Head of caudate nucleus (tissue), 42 donors: ENCODE measurements around the gene TMEFF2.

ENCODE experiments used
- DNase-seq, 42 donors: peaks; one replicate each; pipeline versions ENCODE4 v3.0.0 to v3.0.0-alpha.2; 2020 to 2021; ENCODE audit warnings: mixed read lengths in 7 of 42
- intact Hi-C: fragments of 100-400 bp; cut with DNase I; formaldehyde crosslinking; loops from one replicate; pipeline ENCODE4 v1.15.0; 2022

The TMEFF2 gene

DNA sequence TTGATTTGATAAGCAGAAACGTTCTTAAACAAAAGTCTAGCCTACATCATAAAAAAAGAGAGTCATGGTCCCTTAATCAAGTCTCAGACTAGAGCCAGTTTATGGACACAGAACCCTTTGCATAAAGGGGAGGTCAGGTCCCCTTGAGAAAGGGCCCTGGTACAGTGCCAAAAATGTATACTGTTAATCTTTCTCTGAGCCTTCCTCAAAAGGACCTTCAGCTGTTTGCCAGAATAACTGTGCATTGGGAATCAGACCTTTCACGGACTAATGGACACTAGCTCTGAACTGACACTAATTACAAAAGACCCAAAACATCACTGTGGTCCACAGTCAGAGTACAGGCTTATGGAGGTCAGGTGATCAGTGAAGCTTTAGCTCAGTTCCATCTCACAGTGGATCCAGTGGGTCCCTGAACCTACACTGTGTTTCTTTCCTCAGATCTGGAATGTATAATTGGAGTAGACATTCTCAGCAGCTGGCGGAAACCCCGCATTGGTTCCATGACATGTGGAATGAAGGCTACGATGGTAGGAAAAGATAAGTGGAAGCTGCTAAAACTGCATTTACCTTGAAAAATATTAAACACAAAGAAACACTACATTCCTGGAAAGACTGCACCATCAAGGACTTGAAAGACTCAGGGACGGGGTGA is 151.4 kb downstream of the TMEFF2 start:
- no peak for DNase-seq
- intact Hi-C loops: no loop called here

DNA sequence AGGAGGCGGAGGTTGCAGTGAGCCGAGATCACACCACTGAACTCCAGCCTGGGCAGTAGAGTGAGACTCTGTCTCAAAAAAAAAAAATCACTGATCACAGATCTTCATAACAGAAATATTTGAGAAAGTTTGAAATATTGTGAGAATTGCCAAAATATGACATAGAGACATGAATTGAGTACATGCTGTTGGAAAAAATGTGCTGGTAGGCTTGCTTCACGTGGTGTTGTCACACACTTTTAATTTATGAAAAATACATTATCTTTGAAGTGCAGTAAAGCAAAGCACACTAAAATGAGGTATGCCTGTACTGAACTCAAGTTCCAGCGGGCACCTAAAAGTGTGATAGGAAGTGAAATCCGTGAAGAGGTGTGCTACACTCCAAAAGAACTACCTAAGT is 152.6 kb downstream of the TMEFF2 start:
- intact Hi-C loops: no loop called here
- DNase-seq: no peak

DNA sequence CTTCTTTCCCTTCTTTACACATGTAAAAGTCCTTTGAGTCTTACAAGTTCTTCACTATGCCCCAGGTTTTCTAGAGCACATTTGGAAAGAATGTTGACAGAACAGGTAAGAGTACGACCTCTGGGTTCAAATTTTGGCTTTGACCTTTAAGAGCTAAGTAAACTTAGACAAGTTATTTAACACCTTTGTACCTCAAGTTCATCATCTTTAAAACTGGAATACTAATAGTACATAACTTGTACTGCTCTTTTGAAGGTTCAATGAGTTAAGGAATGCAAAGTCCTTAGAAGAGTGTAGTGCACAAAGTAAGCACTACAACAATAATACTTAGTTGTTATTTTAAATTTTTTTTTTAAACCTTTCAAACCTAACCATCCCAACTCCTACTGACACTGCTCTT is 156.6 kb downstream of the TMEFF2 start:
- intact Hi-C loops: no loop called here
- DNase-seq: no peak

DNA sequence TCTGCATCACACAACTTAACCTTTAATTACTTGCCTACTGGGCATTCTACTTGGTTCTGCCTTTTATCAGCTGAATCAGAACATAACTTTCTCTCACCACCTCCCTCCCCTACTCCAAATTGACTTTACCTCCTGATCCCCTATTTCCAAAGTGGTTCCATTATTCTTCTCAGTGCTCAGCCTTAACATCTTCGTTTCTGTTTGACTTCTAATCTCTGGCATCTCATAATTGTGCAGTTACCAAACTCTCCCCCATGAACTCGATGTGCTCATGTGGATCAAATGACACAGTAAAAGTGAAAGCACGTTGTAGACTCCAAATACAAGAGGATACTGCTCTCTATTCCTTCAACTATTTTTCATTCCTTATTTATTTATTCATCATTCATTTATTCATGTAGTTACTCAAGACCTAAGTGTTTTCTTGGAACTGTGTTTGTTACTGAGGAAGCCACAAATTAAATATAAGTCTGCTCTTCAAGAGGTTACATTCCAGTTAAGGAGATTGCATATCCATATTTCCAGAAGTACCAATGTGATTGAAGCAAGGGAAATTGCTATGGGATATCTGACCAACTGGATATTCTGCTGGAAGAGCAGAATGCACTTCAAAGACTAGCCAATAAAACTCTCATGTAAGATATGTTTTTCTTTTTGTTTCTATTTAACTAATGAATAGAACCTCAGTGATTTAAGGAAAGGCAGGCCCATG is 158.8 kb downstream of the TMEFF2 start:
- no peak for DNase-seq
- intact Hi-C loops: no loop called here

DNA sequence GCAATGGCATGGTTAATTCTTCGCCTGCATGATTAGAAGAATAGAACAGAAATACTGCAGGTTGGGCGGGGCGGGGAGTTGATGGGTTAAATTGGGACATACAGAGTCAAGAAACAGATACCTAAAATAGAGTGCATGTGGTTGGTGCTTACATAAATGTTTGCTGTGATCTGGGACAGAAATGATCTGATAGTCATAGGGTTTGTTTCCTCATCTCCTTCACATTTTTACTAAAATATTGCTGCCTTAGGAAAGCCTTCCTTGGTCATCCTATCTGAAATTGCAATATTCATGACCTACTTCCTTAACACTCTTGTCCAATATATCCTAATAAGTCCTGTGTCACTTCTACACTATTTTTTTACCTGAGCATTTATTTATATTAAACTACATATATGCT is 163.9 kb downstream of the TMEFF2 start:
- intact Hi-C loops: no loop called here
- no peak for DNase-seq

DNA sequence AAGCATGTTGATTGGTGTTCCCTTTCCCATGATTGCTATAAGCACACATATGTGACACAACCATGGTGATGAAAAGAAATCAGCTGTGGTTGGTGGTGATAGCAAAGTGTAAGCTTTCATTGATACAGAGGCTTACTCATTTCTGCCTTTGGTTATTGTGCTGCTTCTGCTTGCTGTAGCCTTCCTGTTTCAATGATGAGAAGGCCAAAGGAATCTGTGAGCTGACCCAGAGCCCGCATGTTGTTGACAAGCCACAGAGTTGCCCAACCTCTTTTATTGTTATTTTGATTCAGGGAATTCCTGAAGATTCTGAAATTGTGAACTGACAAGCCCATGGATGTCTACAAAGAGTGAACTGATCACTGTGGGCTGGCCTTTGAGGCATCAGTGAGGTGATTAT is 164.4 kb downstream of the TMEFF2 start:
- no peak for DNase-seq
- intact Hi-C loops: no loop called here

DNA sequence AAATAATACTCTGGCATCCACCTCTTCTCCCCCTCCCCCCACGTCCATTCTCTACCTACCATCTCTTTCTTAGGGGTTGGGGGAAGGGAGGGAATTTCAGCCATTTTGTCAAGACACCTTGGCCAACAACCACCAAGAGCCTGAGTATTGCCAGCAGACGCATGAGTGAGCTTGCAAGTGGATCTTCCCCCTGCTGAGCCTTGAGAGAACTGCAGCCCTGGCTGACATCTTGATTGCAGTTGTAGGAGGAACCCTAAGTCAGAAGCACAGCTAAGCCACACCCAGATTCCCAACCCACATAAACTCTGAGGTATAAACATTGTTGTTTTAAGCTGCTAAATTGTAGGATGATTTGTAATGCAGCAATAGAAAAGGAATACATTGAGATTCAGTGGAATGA is 165.6 kb downstream of the TMEFF2 start:
- intact Hi-C loops: no loop called here
- no peak for DNase-seq

DNA sequence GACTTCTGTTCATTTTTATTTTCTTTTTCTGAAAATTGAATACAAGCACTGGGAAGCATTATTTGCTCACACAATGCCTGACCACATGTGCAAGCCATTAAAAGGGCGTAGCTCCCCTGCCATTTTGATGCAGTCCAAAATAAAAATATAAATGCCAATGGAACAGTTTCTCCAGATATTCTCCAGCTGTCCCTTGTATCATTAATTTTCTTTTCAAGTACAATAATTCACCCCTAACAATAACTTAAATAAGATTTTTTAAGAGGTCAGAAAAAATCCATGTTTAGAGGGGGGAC is 168.0 kb downstream of the TMEFF2 start:
- DNase-seq: no peak
- intact Hi-C loops: no loop called here

DNA sequence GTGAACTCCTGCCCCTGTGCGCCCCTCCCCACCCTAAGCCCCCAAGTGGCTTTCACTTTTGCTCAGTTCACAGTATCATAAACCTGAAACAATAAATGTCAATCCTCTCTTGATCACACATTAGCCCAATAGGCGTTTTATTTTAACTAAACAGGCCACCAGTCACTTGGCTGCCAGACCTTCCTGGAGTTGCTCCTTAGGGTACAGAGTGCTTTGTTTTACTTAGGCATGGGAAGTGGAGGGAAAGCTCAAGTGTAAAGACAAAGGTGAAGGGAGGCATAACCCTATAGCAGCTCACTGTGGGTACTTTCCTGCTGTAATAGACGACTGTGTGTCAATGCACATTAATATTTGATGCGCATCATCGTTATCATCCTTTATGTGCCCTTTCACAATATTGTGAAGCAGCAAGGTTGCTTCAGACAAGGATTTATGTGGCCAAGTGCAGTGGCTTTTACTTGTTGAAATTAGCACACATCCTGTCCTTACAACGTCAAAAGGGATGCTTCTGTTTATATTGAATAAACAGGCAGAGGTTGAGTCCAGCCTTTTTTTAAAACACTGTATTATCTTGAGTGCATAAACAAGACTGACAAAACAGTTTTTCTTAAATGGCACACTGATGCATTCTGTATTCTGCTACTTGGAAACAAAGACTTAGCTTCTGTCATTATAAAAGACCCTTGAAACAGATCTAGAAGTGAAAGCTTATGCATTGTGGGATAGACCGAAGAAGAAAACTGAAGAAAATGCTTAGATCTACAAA is 168.5 kb downstream of the TMEFF2 start:
- intact Hi-C loops: no loop called here
- DNase-seq: no peak

DNA sequence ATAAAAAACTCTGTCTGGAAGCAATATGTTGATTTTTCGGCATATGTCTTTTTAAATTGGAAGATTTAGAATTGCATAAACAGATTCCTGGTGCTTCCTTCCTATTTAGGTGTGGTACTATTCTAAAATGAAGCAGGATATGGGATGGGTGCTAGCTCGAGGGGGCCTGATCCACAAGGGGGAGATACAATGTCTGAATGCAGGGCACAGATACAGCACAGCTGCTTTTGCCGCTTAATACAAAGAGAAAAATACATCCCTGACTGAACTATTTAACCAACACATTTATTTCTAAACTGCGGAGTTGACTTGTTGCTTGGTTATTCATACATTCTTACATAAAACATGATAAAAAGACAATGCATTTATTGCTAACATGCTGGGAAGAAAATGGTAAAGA is 169.1 kb downstream of the TMEFF2 start:
- intact Hi-C loops: no loop called here
- DNase-seq: no peak

DNA sequence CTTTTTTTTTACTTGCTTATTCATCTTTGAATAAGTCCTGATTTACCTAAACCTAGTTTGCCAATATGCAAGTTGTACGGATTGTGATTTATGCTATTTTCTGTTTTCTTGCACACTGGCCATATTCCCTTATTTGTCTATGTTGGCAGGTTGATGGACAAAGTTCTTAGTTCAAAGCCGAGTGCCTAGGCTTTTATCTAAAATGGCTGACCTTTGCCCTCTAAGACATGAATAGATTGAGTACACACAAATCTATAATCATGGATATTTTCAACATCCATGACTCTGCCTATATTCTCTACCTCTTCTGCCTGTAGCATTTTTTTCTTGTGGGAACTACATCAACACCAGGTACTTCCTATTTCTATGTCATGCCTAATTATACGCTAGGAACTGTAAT is 171.7 kb downstream of the TMEFF2 start:
- intact Hi-C loops: no loop called here
- DNase-seq: no peak

DNA sequence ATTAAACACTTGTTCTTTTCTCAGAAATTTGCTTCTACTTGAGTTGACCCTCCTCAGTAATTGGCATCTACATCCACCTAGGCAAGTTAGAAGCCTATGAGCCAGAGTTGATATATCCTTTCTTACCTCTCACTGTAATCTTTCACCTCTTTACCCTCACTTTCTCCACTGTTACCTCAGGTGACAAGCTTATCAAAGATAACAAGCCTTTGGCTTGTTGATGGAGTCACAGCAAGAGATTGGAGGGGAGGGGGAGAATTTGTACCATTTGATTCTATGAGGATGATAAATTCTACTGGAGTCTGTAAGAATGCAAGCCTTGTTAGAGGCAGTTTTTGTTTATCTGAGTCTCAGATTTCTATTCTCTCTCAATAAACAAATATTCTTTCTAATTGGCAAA is 176.9 kb downstream of the TMEFF2 start:
- intact Hi-C loops: no loop called here
- no peak for DNase-seq

DNA sequence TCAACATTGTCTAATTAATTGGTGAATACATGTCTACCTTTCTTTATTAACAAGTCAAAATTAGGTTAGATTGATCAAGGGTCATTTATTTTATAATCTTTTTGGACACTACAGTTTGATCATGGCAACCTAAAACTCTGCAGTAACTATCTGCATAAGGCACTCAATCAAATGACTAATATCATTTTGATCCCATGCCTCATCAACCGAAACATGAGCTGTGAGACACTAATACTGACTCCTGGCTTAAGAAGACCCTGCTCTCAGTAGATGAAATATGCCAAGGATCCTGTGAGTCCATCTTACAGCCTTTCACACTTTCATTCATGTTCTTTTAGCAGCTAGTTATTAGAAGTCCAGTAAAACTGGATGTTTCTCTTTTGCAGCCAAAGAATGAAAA is 178.5 kb downstream of the TMEFF2 start:
- intact Hi-C loops: no loop called here
- DNase-seq: no peak

DNA sequence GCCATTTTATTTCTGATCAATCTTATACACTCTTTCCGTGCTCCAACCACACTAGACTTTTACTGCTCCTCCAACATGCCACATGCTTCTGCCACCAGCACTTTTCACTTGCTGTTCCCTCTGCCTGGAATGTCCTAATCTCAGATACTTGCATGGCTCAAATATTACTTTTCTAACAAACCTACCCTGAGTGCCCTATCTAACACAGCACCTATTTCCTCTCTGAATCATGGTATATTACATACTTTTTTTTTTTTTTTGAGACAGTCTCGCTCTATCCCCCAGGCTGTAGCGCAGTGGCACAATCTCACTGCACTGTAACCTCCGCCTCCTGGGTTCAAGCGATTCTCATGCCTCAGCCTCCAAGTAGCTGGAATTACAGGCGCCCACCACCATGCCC is 181.5 kb downstream of the TMEFF2 start:
- no peak for DNase-seq
- intact Hi-C loops: no loop called here

DNA sequence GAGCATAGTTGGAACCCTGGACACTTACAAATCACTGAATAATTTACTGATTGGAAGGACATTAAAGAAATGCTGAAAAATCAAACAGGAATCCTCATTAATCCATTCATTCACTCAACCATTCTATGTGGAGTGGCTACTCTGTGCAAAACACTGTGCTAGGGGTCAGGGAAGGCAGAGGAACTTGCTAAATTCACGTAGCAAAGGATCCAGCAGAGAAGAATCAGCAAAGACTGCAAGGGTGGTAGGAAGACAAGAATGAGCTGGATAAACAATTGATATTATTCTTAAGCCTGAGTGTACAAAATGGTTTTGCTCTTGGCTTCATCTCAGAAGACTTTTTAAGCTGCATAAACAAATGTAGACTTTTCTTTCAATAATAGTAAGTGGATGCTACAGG is 183.5 kb downstream of the TMEFF2 start:
- DNase-seq: no peak
- intact Hi-C loops: no loop called here

DNA sequence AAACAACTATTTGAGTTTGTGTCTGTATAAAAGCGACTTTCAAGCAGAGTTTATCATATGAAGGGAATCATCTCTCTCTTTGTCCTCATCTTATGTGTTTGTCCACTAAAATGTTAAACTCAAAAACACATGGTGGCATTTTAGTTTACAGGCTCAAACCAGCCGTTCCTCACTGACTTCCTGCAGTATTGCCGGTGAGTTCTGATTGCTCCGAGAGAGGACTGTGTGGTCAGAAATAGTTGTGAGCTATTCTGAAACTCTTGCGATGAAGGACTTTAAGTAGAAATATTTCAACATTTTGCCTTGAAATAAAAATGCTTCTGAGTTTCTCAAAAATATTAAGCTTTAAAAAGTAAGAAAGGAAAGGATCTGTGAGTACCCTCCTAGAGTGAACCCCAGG is 184.7 kb downstream of the TMEFF2 start:
- intact Hi-C loops: no loop called here
- no peak for DNase-seq

DNA sequence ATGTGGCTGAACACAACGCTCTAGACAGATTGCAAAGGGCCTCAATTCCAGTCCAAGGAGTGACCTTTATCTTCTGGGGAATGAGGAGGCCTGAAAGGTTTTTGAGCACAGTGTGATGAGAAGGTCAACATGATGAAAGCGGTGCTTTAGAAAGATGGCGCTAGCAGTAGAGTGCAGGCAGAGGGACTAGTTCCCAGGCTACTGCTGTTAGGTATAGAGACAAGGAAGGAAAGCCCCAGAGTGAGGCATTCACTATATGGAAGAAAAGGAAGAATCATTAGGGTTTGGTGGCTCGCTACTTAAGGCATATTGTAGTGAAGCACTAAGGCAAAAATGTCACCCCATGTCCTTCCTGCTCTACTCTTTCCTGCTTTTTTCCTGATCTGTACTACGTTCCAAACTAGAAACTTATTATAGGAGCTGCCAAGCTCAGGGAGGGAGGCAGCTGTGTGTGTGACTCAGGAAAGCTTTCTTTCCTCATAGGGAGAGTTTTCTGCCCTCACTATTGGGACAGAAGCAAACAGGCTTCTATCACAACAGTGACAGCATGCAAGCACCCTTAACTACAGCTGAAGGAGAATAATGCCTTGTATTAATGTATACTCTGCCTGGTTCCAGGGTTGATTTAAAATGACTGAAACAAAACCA is 187.0 kb downstream of the TMEFF2 start:
- DNase-seq: no peak
- intact Hi-C loops: no loop called here

DNA sequence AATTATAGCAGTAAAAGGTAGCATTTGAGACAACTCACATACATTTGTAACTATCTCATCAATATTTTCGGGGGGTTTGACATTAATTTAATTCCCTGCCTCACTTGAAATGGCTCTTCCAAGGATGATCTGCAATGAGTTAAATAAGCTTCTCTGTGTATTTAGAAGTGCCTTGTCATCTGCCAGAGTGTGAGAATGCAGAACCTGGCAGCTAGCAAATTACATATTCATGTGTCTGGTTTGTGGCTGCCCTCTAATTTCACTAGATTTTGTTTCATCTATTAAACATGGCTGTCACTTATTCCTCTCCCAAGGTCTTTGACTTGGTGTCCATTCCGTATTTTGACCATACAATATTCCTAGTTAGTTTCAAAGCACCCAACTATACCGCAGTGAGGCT is 189.5 kb downstream of the TMEFF2 start:
- DNase-seq: no peak
- intact Hi-C loops: no loop called here

DNA sequence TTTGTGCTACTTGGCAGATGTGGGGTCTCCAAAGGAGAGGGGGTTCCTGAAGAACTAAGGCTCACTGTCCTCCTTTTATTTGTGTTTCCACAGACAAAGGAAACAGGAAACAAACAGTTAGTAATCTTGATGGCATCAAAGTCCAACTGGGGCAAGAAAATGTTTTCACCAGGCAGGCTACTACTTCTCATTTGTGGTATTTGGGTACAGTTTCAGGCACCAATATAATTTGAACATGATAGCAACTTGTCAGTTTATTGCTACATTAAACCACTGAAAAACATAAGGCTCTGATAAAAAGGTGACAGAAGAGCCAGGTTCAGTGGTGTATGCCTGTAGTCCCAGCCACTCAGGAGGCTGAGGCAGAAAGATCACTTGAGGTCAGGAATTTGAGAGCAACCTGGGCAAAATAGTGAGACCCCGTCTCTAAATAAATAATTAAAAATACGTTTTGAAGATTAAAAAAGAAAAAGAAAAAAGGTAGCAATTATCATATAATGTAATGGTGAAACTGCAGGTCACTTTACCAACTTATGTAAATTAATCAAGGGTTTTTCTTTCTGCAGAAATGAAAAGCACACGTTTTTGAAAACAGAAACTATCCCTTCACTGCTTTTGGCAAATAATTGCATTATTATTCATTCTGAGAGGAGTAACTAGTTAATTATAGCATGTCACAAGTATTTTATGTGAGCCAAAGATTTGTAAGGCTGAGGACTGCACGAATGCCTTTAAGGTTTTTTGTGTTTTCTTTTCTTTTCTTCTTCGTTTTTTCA is 190.4 kb downstream of the TMEFF2 start:
- intact Hi-C loops: no loop called here
- no peak for DNase-seq

DNA sequence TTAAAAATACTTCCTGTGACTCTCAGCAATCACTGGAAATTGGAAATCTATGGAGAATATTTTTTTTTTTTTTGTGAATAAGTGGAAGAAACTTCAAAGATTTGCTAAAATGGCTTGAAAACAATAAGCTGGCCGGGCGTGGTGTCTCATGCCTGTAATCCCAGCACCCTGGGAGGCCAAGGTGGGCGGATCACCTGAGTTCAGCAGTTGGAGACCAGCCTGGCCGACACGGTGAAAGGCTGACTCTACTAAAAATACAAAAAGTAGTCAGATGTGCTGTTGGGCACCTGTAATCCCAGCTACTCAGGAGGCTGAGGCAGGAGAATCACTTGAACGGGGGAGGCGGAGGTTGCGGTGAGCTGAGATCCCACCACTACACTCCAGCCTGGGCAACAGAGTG is 192.3 kb downstream of the TMEFF2 start:
- DNase-seq: no peak
- intact Hi-C loops: no loop called here
